Esophagus (tissue), 2 donors: ENCODE measurements around the gene GNLY. TPM values are rescaled to one million over a fixed set of nuclear protein-coding genes. Genes with fewer than 3 reads are reported as not detected.

Experiments used
- H3K27ac ChIP-seq, 2 donors: one replicate each; pipeline ENCODE4 v1.5.1; 2013; ENCODE audit warnings: low read depth in 2 of 2, mild to moderate bottlenecking in 2 of 2, inconsistent platforms in 1 of 2, low read length in 1 of 2, moderate library complexity in 1 of 2
- H3K27me3 ChIP-seq, 2 donors: one replicate each; pipeline ENCODE4 v1.6.1; 2013; ENCODE audit warnings: low read length in 2 of 2, control low read depth in 1 of 2, mild to moderate bottlenecking in 1 of 2; ENCODE audit not compliant: insufficient read depth in 2 of 2, control insufficient read depth in 1 of 2
- H3K36me3 ChIP-seq, 2 donors: one replicate each; pipeline ENCODE4 v1.6.1; 2013; ENCODE audit warnings: low read length in 1 of 2; ENCODE audit not compliant: control insufficient read depth in 2 of 2, insufficient read depth in 2 of 2
- H3K4me1 ChIP-seq, 2 donors: one replicate each; pipeline ENCODE4 v1.6.1; 2013; ENCODE audit warnings: low read length in 1 of 2; ENCODE audit not compliant: control insufficient read depth in 2 of 2, insufficient read depth in 2 of 2
- H3K4me3 ChIP-seq, 2 donors: one replicate each; pipeline ENCODE4 v1.5.1; 2013; ENCODE audit warnings: low read length in 2 of 2, mild to moderate bottlenecking in 2 of 2, low read depth in 1 of 2, moderate library complexity in 1 of 2
- H3K9me3 ChIP-seq, 2 donors: one replicate each; pipeline ENCODE4 v1.6.1; 2013; ENCODE audit warnings: mild to moderate bottlenecking in 2 of 2, low read depth in 1 of 2, low read length in 1 of 2, moderate library complexity in 1 of 2; ENCODE audit not compliant: control insufficient read depth in 2 of 2, insufficient read depth in 1 of 2
- WGBS, 2 donors: extraction: QIAGEN DNeasy Blood & Tissue Kit; methylation state at CpG; one replicate each; pipeline ENCODE4 v1.1.7; 2013; 5-methylcytosine and 5-hydroxymethylcytosine counted together
- polyA plus RNA-seq, 2 donors: library from polyadenylated mRNA; stranded (reverse); fragments of 200-250 nt; gene quantifications; one replicate each; pipeline ENCODE4 v1.2.3, GENCODE V29; 2013
- donor health status: healthy with polysubstance abuse.
- donor health status: Bipolar disorder and iron deficiency.

Gene GNLY
- polyA plus RNA-seq, 2 donors = 1.2 to 1.7 TPM

DNA sequence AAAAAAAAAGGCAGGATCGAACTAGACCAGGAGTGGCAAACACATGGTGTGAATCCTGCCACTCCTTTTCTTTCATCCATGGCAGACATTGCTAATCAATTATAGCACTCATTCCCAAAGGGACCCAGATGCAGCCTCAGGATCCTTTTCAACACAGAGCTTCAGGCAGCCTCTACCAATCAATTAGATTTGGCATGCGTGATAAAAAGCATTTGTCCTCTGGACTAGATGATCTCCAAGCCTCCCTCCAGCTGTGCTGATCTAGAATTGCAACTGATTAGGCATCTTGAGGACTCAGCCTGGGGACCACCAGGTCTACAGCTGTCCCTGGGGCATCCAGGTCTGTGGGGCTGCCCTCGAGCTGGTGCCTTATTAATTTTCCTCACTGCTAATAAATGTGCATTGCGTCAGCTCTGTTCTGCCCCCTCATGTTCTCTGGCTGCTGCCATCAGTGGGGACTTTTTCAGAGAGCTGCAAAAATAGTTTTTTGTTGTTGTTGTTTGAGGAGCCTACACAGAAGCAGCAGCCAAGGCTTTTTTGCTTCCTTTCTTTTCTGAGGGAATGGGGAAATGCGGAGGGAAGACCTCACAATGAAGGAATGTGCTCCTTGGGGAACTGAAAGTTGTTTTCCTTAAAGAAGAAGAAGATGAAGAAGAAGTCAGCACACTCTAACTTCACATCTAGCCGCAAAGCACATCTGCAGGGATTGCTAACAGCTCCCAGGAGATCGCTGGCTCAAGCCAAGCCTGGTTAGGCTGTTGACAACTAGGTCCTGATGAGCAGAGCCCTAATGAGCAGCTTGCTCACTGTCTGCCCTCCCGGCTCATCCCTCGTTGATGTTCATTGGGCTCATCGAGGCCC, 50.8 kb downstream of the GNLY start:
- no peak overlapping the region for H3K4me3 ChIP-seq
- peaks cover 9 to 27% of the 10 kb centered on the region in 2 donors for H3K4me1 ChIP-seq
- no peaks in the 10 kb centered on the region for H3K36me3 ChIP-seq
- WGBS, 2 donors = 57% methylated on average over 10 of the region's 10 CpGs
- H3K27ac ChIP-seq = peak overlapping the region; percentile 63 to 68
- no peaks in the 10 kb centered on the region for H3K27me3 ChIP-seq
- H3K9me3 ChIP-seq = no peaks in the 10 kb centered on the region

DNA sequence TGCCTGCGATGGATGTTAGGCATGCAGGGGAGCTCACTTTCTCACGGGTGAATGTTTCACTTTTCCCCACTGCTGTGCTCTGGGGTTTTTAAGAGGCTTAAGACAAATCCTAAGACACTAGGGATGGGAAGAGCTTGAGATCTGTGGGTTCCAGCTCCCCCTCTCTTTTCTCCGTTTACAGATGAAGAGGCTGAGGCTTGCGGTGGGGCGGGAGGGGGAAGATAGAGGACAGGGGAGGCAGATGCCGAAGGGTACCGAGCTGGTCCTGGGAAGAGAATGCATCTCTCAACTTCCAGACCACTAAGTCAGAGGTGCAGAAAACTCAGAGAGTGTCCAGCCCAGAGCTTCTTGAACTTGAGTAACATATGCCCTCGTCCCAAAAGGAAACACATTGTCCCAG, 51.5 kb downstream of the GNLY start:
- H3K27ac ChIP-seq = peak overlapping the region; percentile 62 to 63
- H3K27me3 ChIP-seq = no peaks in the 10 kb centered on the region
- H3K4me1 ChIP-seq = peaks cover 9 to 28% of the 10 kb centered on the region in 2 donors

DNA sequence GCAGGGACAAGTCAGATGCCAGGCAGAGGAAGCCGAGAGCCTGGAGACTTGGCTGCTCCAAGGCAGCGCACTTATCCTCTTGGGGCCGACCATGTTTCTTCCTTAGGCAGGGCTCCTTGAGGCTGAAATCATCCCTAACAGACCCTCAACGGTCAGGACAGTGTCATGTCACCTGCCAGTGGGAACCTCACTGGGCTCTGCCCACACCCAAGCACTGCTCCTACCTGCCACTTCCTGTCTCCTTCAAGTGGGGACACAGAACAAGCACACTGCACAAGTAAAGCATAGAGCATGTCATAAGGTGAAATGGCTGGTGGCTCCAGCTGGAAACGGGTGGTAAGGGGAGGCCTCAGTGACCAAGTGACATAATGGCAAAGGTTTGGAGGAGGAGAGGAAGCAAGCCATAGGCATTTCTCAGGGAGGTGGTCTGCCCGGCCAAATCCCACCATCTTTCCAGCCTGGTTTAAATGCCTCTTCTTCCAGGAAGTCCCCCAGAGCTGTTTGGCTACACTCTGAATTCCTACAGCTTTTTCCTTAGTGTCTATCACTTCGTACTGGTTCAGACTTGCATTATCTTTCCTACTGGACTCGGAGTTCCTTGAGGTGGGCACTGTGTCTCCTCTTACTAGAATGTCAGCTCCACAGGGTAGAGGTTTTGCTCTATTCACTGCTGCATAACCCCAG, 52.3 kb downstream of the GNLY start:
- H3K27me3 ChIP-seq = no peaks in the 10 kb centered on the region
- WGBS, 2 donors = 81 to 86% methylated on average over 8 of the region's 8 CpGs
- peaks cover 7 to 28% of the 10 kb centered on the region in 2 donors for H3K4me1 ChIP-seq

More for the DNA sequence above, 51.5 kb downstream of the GNLY start:
- no peak overlapping the region for H3K4me3 ChIP-seq
- H3K36me3 ChIP-seq = no peaks in the 10 kb centered on the region
- H3K9me3 ChIP-seq = no peaks in the 10 kb centered on the region
- WGBS, 2 donors = 64 to 67% methylated on average over 8 of the region's 8 CpGs

GRCh38 chr2:85747441-85747840, 53.3 kb downstream of the GNLY start:
- H3K9me3 ChIP-seq = no peaks in the 10 kb centered on the region
- H3K27me3 ChIP-seq = no peaks in the 10 kb centered on the region
- H3K36me3 ChIP-seq = no peaks in the 10 kb centered on the region
- peaks cover 7 to 23% of the 10 kb centered on the region in 2 donors for H3K4me1 ChIP-seq
- 82 to 88% methylated on average over 3 of the region's 3 CpGs for WGBS, 2 donors
- no peak overlapping the region for H3K4me3 ChIP-seq
- no peak overlapping the region for H3K27ac ChIP-seq

More for the DNA sequence above, 52.3 kb downstream of the GNLY start:
- no peaks in the 10 kb centered on the region for H3K36me3 ChIP-seq
- H3K27ac ChIP-seq = peak overlapping the region in 1 of 2 donors; percentile 23
- H3K4me3 ChIP-seq = no peak overlapping the region
- no peaks in the 10 kb centered on the region for H3K9me3 ChIP-seq

- Histone ChIP-seq H3K27ac (no peak overlapping the region), H3K9me3 (no peaks in the 10 kb centered on the region), H3K27me3 (no peaks in the 10 kb centered on the region), H3K4me1 (peaks cover 3 to 19% of the 10 kb centered on the region in 2 donors), H3K4me3 (no peak overlapping the region), H3K36me3 (no peaks in the 10 kb centered on the region)
- WGBS, 2 donors = 81 to 84% methylated on average over 9 of the region's 9 CpGs
Observed at GRCh38 chr2:85748039-85748734, 54.0 kb downstream of the GNLY start.

Other genes with a start within 250 kb of the GNLY start
- 100 to 1,000 TPM in 1 of 2 donors, 10 to 100 TPM in 1; 53.9 to 113 TPM for gene MAT2A, start 155.2 kb upstream of the GNLY start, polyA plus RNA-seq
- gene GGCX, start 132.9 kb upstream of the GNLY start, polyA plus RNA-seq = 10 to 100 TPM; 10.2 to 18.1 TPM
- gene VAMP8, start 116.8 kb upstream of the GNLY start, polyA plus RNA-seq = 100 to 1,000 TPM; 337 to 430 TPM
- gene VAMP5, start 109.9 kb upstream of the GNLY start, polyA plus RNA-seq = 10 to 100 TPM; 19.5 to 39.6 TPM
- gene RNF181, start 98.6 kb upstream of the GNLY start, polyA plus RNA-seq = 100 to 1,000 TPM; 159 to 189 TPM
- 1 to 10 TPM; 9.3 to 9.9 TPM for gene TMEM150A, start 91.7 kb upstream of the GNLY start, polyA plus RNA-seq
- gene C2orf68, start 82.3 kb upstream of the GNLY start, polyA plus RNA-seq = 10 to 100 TPM; 13.8 to 31.7 TPM
- 10 to 100 TPM; 18.3 to 30.8 TPM for gene USP39, start 78.2 kb upstream of the GNLY start, polyA plus RNA-seq
- gene SFTPB, start 26.2 kb upstream of the GNLY start, polyA plus RNA-seq = 1 to 10 TPM in 1 of 2 donors, under 1 TPM in 1; 0.77 to 1.9 TPM
- gene ATOH8, start 59.6 kb downstream of the GNLY start, polyA plus RNA-seq = 1 to 10 TPM; 3.0 to 5.9 TPM
- gene ST3GAL5, start 194.6 kb downstream of the GNLY start, polyA plus RNA-seq = 1 to 10 TPM; 1.9 to 3.2 TPM